ENCODE results near the gene CMSS1.

Gene CMSS1

GRCh38 chr3:100004931-100005330 lies 187.3 kb downstream of the CMSS1 start:
- DNase-seq (ENCODE audit: low read depth in 1 of 2, low spot score in 1 of 2): no peak
- H3K27me3 ChIP-seq (ENCODE audit: insufficient read depth, poor library complexity, severe bottlenecking): no peaks in the 10 kb centered on the region
- no peak overlapping the region for H3K4me3 ChIP-seq (replicated peaks; ENCODE audit: insufficient read depth, low read length)
- H3K27ac ChIP-seq (replicated peaks): no peak overlapping the region
- TF ChIP-seq CTCF (IDR thresholded peaks at IDR 0.05; ENCODE audit: insufficient read depth, low read length) (no peak), GABPA (IDR thresholded peaks at IDR 0.05; ENCODE audit: low read depth) (no peak), REST (IDR thresholded peaks at IDR 0.05; ENCODE audit: insufficient replicate concordance, low read depth) (no peak), POLR2AphosphoS5 (IDR thresholded peaks at IDR 0.05; ENCODE audit: low read depth) (no peak), SPI1 (IDR thresholded peaks at IDR 0.05; ENCODE audit: borderline replicate concordance, low read depth) (no peak)

- no peaks in the 10 kb centered on the region for H3K27me3 ChIP-seq (ENCODE audit: insufficient read depth, poor library complexity, severe bottlenecking)
- H3K27ac ChIP-seq (replicated peaks): no peak overlapping the region
- no peak for TF ChIP-seq POLR2AphosphoS5 (IDR thresholded peaks at IDR 0.05; ENCODE audit: low read depth)
- TF ChIP-seq CTCF (IDR thresholded peaks at IDR 0.05; ENCODE audit: insufficient read depth, low read length): no peak
- no peak for TF ChIP-seq REST (IDR thresholded peaks at IDR 0.05; ENCODE audit: insufficient replicate concordance, low read depth)
- TF ChIP-seq SPI1 (IDR thresholded peaks at IDR 0.05; ENCODE audit: borderline replicate concordance, low read depth): no peak
- no peak for TF ChIP-seq GABPA (IDR thresholded peaks at IDR 0.05; ENCODE audit: low read depth)
- H3K4me3 ChIP-seq (replicated peaks; ENCODE audit: insufficient read depth, low read length): no peak overlapping the region
- DNase-seq (ENCODE audit: low read depth in 1 of 2, low spot score in 1 of 2): no peak
Measured at GRCh38 chr3:100005665-100006393, 188.2 kb downstream of the CMSS1 start.

GRCh38 chr3:100006570-100007271 lies 189.1 kb downstream of the CMSS1 start:
- Histone ChIP-seq H3K4me3 (replicated peaks; ENCODE audit: insufficient read depth, low read length) (no peak overlapping the region), H3K27ac (replicated peaks) (no peak overlapping the region), H3K27me3 (ENCODE audit: insufficient read depth, poor library complexity, severe bottlenecking) (no peaks in the 10 kb centered on the region)
- DNase-seq (ENCODE audit: low read depth in 1 of 2, low spot score in 1 of 2): no peak
- TF ChIP-seq SPI1 (IDR thresholded peaks at IDR 0.05; ENCODE audit: borderline replicate concordance, low read depth): no peak
- no peak for TF ChIP-seq REST (IDR thresholded peaks at IDR 0.05; ENCODE audit: insufficient replicate concordance, low read depth)
- no peak for TF ChIP-seq POLR2AphosphoS5 (IDR thresholded peaks at IDR 0.05; ENCODE audit: low read depth)
- TF ChIP-seq GABPA (IDR thresholded peaks at IDR 0.05; ENCODE audit: low read depth): no peak
- TF ChIP-seq CTCF (IDR thresholded peaks at IDR 0.05; ENCODE audit: insufficient read depth, low read length): no peak
